HG03108 (cell line): Measurements from ENCODE around the gene ACAN.

ENCODE experiments used
- ATAC-seq: cut with Tn5 transposase; IDR thresholded peaks from one replicate; pipeline ENCODE4 v1.9.1; 2021; ENCODE audit warnings: moderate library complexity; ENCODE audit not compliant: unreplicated experiment

The ACAN gene

GRCh38 chr15:88803241-88803919 is at the start of gene ACAN:
TSS of gene ACAN (plus strand) at chr15:88803436. CDS start at chr15:88836207, 32,771 bp downstream.
- ATAC-seq, result no peak

DNA sequence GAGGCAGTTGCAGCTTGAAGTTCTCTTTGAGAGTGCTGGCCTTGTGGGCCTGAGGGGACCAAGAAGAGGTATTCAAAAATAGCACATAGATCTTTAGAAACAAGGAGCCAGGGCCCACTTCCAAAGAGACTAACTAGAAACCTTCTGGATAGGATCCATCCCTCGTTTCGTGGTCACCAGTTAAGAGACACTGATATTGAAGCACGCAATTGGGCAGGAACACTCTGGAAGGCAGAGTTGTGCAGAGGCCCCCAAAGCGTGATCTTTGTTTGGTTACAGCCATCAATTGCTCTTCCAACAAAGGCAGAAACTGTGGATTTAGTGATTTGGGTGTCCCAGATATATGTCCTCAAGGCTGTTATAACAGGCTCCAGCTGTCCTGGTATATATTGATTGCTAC is 46.7 kb upstream of the ACAN start:
- ATAC-seq, result no peak

GRCh38 chr15:88756921-88757320 is 46.3 kb upstream of the ACAN start:
- no peak for ATAC-seq

DNA sequence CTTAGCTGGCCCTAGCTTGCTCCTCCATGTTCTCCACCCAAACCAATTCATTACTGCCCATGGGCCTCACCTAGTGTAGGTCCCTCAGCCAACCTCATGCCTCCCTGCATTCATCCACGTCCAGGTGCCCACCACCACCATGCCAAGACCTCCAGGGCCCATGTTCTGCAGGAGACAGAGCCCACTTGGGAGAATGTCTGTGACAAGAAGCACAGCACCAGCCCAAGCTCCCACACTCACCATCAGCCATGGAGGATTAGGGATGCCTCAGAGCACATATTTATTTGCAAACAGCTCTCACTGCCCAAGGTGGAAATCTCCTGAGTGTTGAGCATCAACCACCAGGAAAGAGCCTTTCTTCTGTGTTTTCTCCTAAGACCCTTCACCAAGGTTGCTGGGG is 43.4 kb upstream of the ACAN start:
- no peak for ATAC-seq

GRCh38 chr15:88764448-88764847 is 38.8 kb upstream of the ACAN start:
- no peak for ATAC-seq

DNA sequence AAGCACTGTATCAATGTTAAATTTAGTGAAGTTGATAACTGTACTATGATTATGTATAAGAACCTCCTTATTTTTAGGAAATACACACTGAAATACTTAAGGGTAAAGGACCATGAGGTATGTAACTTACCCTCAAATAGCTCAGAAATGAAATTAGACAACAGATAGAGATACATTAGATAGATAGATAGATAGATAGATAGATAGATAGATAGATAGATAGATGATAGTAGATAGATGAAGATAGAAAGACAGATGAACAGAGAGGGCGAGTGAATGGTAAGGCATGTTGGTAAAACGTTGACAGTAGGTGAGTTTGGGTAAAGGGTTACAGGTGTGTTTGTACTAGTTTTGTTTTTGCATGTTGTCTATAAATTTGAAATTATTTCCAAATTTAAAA is 38.0 kb upstream of the ACAN start:
- no peak for ATAC-seq

DNA sequence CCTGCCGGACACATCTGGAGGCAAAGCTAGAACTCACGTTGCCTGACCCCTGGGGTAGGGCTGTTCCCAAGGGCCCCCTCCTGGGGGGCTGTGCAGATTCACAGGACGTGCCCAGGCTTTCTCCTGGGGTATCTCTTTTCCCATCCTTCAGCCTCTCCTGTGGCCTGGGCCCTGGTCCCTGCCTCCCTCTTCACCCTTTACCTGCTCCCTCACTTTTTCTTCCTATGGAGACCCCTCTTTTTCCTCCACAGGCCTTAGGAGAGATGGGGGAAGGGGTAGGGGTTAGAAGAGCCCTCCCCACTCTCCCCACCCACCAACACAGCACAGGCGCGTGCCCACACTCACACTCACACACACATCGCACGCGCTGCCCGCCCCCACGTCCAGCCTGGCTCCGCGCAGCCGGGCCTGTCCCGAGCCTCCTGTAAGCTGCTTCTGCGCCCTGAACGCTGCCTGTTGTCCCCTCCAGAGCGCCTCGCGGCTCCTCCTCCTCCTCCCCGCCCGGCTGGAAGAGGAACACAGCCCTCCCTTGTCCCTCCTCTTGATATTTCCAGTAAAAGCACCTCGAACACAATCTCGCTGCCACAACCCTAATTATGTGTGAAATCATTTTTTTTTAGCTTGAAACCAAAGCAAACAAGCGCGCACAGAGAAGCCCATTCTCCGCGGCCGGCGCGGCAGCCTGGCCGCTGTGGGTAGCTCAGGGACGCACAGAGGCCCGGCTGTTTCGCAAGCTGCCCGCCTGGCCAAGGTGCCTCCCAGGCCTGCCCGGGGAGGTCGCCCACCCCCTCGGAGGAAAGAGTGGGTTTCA is 33.9 kb upstream of the ACAN start:
- no peak for ATAC-seq

DNA sequence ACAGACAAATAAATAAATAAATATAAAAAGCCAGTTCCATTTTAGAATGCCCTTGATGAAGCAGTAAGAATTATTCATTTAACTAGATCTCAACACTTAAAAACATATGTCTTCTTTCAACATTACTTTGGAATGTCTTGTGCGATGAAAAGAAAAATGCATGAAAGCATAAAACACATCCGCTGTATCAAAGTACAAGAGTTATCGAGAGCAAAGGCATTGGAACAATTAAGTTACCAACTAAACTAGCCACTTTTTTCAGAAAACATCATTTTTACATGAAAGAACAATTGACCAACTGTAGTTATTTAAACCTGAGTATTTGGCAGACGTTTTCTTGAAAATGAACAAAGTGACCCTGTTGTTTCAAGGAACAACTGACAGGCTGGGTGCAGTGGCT is 27.5 kb upstream of the ACAN start:
- ATAC-seq, result no peak

GRCh38 chr15:88776646-88777045 is 26.6 kb upstream of the ACAN start:
- ATAC-seq, result no peak

DNA sequence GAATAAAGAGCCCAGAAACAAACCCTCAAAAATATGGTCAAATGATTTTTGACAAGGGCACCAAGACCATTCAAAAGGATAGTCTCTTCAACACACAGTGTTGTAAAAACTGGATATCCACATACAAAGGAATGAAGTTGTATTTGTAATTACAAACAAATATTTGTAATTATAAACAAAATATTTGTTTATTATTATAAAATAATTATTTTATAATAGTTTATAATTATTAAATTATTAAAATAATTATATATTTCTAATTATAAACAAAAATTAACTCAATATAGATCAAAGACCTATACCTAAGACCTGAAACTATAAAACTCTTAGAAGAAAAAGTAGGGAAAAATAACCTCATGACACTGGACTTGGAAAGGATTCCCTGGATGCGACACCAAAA is 23.3 kb upstream of the ACAN start:
- ATAC-seq, result no peak

- no peak for ATAC-seq
These were observed 20.8 kb upstream of the ACAN start for GRCh38 chr15:88782465-88782864.

- no peak for ATAC-seq
These were observed 18.0 kb upstream of the ACAN start for GRCh38 chr15:88785217-88785616.

DNA sequence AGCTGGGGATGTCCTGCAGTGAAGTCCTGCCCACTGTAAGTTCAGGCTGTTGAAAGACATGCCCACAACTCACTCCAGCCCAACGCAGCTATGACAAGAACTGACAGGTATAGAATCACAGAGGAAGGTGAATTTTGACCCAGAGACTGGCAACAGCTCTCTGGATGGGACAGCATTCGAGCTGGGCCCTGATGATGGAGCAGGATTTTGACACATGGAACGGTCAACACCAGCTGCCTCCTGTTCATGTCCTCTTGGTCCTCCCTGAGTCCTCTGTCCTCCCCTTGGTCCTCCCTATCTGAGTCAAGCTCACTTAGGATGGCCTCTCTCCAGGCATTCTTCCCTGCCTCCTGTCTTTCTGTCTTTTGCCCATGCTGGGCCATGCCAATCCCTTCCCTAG is 15.2 kb upstream of the ACAN start:
- no peak for ATAC-seq

- ATAC-seq, result no peak
These were observed 14.4 kb upstream of the ACAN start for GRCh38 chr15:88788816-88789215.

- no peak for ATAC-seq
These were observed 12.8 kb upstream of the ACAN start for GRCh38 chr15:88790486-88790885.

- ATAC-seq, result no peak
These were observed 11.6 kb upstream of the ACAN start for GRCh38 chr15:88791637-88792036.

- ATAC-seq, result no peak
These were observed 10.6 kb upstream of the ACAN start for GRCh38 chr15:88792342-88793282.

DNA sequence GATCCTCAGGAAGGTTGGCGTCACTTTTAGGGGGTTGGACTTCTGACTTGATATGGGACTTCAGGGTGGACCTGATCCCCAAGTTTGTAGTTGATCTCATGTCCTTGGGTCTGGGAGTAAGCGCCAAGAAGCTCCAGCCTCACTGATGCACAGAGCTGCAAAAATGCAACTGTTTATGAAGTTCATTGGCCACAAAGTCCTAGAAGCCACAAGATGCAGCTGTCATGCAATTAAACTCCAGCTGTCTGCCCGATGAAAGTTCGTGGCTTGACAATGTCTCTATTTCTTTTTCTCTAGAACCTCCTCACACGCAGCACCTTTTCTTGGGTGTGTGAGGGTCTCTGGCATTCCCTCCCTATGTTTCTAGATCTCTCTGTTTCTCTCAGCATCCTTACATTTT is 9.2 kb upstream of the ACAN start:
- ATAC-seq, result no peak

- no peak for ATAC-seq
These were observed 5.4 kb upstream of the ACAN start for GRCh38 chr15:88797663-88798339.

GRCh38 chr15:88799341-88799740 is 3.9 kb upstream of the ACAN start:
- ATAC-seq, result no peak

DNA sequence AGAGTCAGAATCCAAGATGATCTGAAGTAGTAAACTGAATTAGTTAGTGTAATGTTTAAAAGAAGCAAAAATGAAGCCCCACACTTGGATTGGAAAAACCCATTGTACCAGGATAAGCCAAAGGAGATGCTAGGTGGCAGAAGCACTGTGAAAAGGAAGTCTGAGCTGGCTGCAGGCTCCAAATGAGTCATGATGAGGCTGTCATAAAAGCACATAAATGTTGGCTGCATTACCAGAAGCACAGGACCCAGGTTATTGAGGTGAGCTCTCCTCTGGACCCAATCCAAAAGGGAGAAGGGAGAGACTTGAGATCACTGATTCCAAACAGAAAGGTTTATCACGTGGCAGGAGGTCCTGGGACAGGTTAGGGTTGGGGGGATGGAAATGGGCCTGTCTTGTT is 3.2 kb upstream of the ACAN start:
- no peak for ATAC-seq
